Prostate gland (tissue), 2 donors: ENCODE results near the gene ATP6V0A4.

Experiments used
- POLR2A ChIP-seq: fragments of 450-650 bp; IDR thresholded peaks from one replicate; pipeline ENCODE4 v1.6.1; 2016; ENCODE audit warnings: antibody characterized with exemption, mild to moderate bottlenecking
- POLR2AphosphoS5 ChIP-seq: sonication (generic); formaldehyde crosslinking; IDR thresholded peaks from one replicate; pipeline ENCODE4 v1.6.1; 2017; ENCODE audit warnings: antibody characterized with exemption
- TF ChIP-seq, protein P1 (sequence below), 4 experiments: fragments of 200-600 bp in 2 of 4; fragments of 450-650 bp in 2 of 4; sonication (generic) in 2 of 4; IDR thresholded peaks; 1 replicate in 3 of 4; 2 replicates in 1 of 4; pipeline ENCODE4 v1.5.1; 2016 to 2019; ENCODE audit warnings: antibody characterized with exemption in 4 of 4, mild to moderate bottlenecking in 2 of 4, moderate library complexity in 2 of 4

GRCh38 chr7:138749960-138750359, 48.0 kb downstream of the ATP6V0A4 start:
- TF ChIP-seq POLR2AphosphoS5 (no peak), POLR2A (no peak)
- TF ChIP-seq, protein P1, sequence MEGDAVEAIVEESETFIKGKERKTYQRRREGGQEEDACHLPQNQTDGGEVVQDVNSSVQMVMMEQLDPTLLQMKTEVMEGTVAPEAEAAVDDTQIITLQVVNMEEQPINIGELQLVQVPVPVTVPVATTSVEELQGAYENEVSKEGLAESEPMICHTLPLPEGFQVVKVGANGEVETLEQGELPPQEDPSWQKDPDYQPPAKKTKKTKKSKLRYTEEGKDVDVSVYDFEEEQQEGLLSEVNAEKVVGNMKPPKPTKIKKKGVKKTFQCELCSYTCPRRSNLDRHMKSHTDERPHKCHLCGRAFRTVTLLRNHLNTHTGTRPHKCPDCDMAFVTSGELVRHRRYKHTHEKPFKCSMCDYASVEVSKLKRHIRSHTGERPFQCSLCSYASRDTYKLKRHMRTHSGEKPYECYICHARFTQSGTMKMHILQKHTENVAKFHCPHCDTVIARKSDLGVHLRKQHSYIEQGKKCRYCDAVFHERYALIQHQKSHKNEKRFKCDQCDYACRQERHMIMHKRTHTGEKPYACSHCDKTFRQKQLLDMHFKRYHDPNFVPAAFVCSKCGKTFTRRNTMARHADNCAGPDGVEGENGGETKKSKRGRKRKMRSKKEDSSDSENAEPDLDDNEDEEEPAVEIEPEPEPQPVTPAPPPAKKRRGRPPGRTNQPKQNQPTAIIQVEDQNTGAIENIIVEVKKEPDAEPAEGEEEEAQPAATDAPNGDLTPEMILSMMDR (IDR thresholded peaks at IDR 0.05): no peak
